Esophagus (tissue), 2 donors: ENCODE measurements around the gene SORL1. TPM values are rescaled to one million over a fixed set of nuclear protein-coding genes. Genes with fewer than 3 reads are reported as not detected.

ENCODE experiments used
- H3K27ac ChIP-seq, 2 donors: one replicate each; pipeline ENCODE4 v1.5.1; 2013; ENCODE audit warnings: low read depth in 2 of 2, mild to moderate bottlenecking in 2 of 2, inconsistent platforms in 1 of 2, low read length in 1 of 2, moderate library complexity in 1 of 2
- H3K27me3 ChIP-seq, 2 donors: one replicate each; pipeline ENCODE4 v1.6.1; 2013; ENCODE audit warnings: low read length in 2 of 2, control low read depth in 1 of 2, mild to moderate bottlenecking in 1 of 2; ENCODE audit not compliant: insufficient read depth in 2 of 2, control insufficient read depth in 1 of 2
- H3K36me3 ChIP-seq, 2 donors: one replicate each; pipeline ENCODE4 v1.6.1; 2013; ENCODE audit warnings: low read length in 1 of 2; ENCODE audit not compliant: control insufficient read depth in 2 of 2, insufficient read depth in 2 of 2
- H3K4me1 ChIP-seq, 2 donors: one replicate each; pipeline ENCODE4 v1.6.1; 2013; ENCODE audit warnings: low read length in 1 of 2; ENCODE audit not compliant: control insufficient read depth in 2 of 2, insufficient read depth in 2 of 2
- H3K4me3 ChIP-seq, 2 donors: one replicate each; pipeline ENCODE4 v1.5.1; 2013; ENCODE audit warnings: low read length in 2 of 2, mild to moderate bottlenecking in 2 of 2, low read depth in 1 of 2, moderate library complexity in 1 of 2
- H3K9me3 ChIP-seq, 2 donors: one replicate each; pipeline ENCODE4 v1.6.1; 2013; ENCODE audit warnings: mild to moderate bottlenecking in 2 of 2, low read depth in 1 of 2, low read length in 1 of 2, moderate library complexity in 1 of 2; ENCODE audit not compliant: control insufficient read depth in 2 of 2, insufficient read depth in 1 of 2
- WGBS, 2 donors: extraction: QIAGEN DNeasy Blood & Tissue Kit; methylation state at CpG; one replicate each; pipeline ENCODE4 v1.1.7; 2013; 5-methylcytosine and 5-hydroxymethylcytosine counted together
- polyA plus RNA-seq, 2 donors: library from polyadenylated mRNA; stranded (reverse); fragments of 200-250 nt; gene quantifications; one replicate each; pipeline ENCODE4 v1.2.3, GENCODE V29; 2013
- donor health status: healthy with polysubstance abuse.
- donor health status: Bipolar disorder and iron deficiency.

Gene SORL1
- polyA plus RNA-seq, 2 donors = 2.5 to 3.0 TPM

GRCh38 chr11:121439759-121440158, 12.4 kb upstream of the SORL1 start:
- no peaks in the 10 kb centered on the region for H3K27me3 ChIP-seq
- H3K36me3 ChIP-seq = no peaks in the 10 kb centered on the region
- no peak overlapping the region for H3K4me3 ChIP-seq
- H3K4me1 ChIP-seq = peaks cover 0 to 3% of the 10 kb centered on the region in 2 donors
- H3K9me3 ChIP-seq = no peaks in the 10 kb centered on the region
- H3K27ac ChIP-seq = no peak overlapping the region

DNA sequence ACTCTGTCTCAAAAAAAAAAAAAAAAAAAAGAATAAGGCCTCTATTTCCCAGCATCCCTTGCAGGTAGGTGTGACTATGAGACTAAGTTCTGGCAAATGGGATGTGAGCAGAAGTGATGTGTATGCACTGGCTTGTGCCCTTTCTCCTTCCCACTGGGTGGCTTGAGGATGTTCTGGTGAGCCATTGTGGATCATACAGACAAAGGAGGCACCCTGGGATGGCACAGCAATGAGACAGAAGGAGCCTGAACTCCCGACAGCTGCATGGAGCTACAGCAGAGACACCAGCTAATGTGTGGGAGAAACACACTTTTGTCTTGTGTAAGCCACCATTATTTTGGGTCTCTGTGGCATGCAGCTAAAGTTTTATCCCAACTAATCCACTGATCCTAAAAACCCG, 10.6 kb upstream of the SORL1 start:
- Histone ChIP-seq H3K4me3 (no peak overlapping the region), H3K4me1 (peaks cover 0 to 5% of the 10 kb centered on the region in 2 donors), H3K36me3 (no peaks in the 10 kb centered on the region), H3K27ac (peak overlapping the region; percentile 13 to 24), H3K27me3 (no peaks in the 10 kb centered on the region), H3K9me3 (no peaks in the 10 kb centered on the region)
- 38 to 52% methylated on average over 2 of the region's 2 CpGs for WGBS, 2 donors

GRCh38 chr11:121443688-121444275, 8.3 kb upstream of the SORL1 start:
- H3K27ac ChIP-seq = peak overlapping the region; percentile 65 to 84
- H3K27me3 ChIP-seq = no peaks in the 10 kb centered on the region
- no peaks in the 10 kb centered on the region for H3K9me3 ChIP-seq
- no peaks in the 10 kb centered on the region for H3K36me3 ChIP-seq
- WGBS, 2 donors = 64 to 75% methylated on average over 4 of the region's 4 CpGs
- H3K4me3 ChIP-seq = no peak overlapping the region
- peaks cover 0 to 8% of the 10 kb centered on the region in 2 donors for H3K4me1 ChIP-seq

- Histone ChIP-seq H3K4me1 (peaks cover 0 to 8% of the 10 kb centered on the region in 2 donors), H3K27me3 (no peaks in the 10 kb centered on the region), H3K9me3 (no peaks in the 10 kb centered on the region), H3K27ac (peak overlapping the region in 1 of 2 donors; percentile 60), H3K4me3 (no peak overlapping the region), H3K36me3 (no peaks in the 10 kb centered on the region)
- 63 to 68% methylated on average over 3 of the region's 3 CpGs for WGBS, 2 donors
These were observed 7.6 kb upstream of the SORL1 start for GRCh38 chr11:121444526-121444925.

- Histone ChIP-seq H3K4me3 (no peak overlapping the region), H3K27ac (peak overlapping the region; percentile 66 to 67), H3K27me3 (no peaks in the 10 kb centered on the region), H3K36me3 (no peaks in the 10 kb centered on the region), H3K9me3 (no peaks in the 10 kb centered on the region), H3K4me1 (peaks cover 0 to 8% of the 10 kb centered on the region in 2 donors)
- 71 to 76% methylated on average over 14 of the region's 14 CpGs for WGBS, 2 donors
These were observed 6.9 kb upstream of the SORL1 start for GRCh38 chr11:121445071-121445768.

- peak overlapping the region in 1 of 2 donors; percentile 1 for H3K27ac ChIP-seq
- WGBS, 2 donors = 54 to 62% methylated on average over 4 of the region's 4 CpGs
- no peaks in the 10 kb centered on the region for H3K27me3 ChIP-seq
- H3K4me3 ChIP-seq = no peak overlapping the region
- H3K9me3 ChIP-seq = no peaks in the 10 kb centered on the region
- H3K4me1 ChIP-seq = peaks cover 0 to 11% of the 10 kb centered on the region in 2 donors
- H3K36me3 ChIP-seq = no peaks in the 10 kb centered on the region
These were observed 5.4 kb upstream of the SORL1 start for GRCh38 chr11:121446752-121447156.

GRCh38 chr11:121448011-121448410, 4.1 kb upstream of the SORL1 start:
- WGBS, 2 donors = 92 to 93% methylated on average over 4 of the region's 4 CpGs
- Histone ChIP-seq H3K27me3 (no peaks in the 10 kb centered on the region), H3K4me1 (peaks cover 0 to 11% of the 10 kb centered on the region in 2 donors), H3K4me3 (no peak overlapping the region), H3K36me3 (no peaks in the 10 kb centered on the region), H3K27ac (no peak overlapping the region), H3K9me3 (no peaks in the 10 kb centered on the region)

- no peaks in the 10 kb centered on the region for H3K9me3 ChIP-seq
- WGBS, 2 donors = 59 to 68% methylated on average over 3 of the region's 3 CpGs
- no peaks in the 10 kb centered on the region for H3K36me3 ChIP-seq
- H3K4me3 ChIP-seq = no peak overlapping the region
- H3K4me1 ChIP-seq = peaks cover 0 to 11% of the 10 kb centered on the region in 2 donors
- peak overlapping the region in 1 of 2 donors; percentile 58 for H3K27ac ChIP-seq
- H3K27me3 ChIP-seq = no peaks in the 10 kb centered on the region
These were observed 3.6 kb upstream of the SORL1 start for GRCh38 chr11:121448431-121448941.

- Histone ChIP-seq H3K4me3 (no peak overlapping the region), H3K9me3 (no peaks in the 10 kb centered on the region), H3K4me1 (peaks cover 0 to 11% of the 10 kb centered on the region in 2 donors), H3K27me3 (no peaks in the 10 kb centered on the region), H3K27ac (peak overlapping the region in 1 of 2 donors; percentile 58), H3K36me3 (no peaks in the 10 kb centered on the region)
- WGBS, 2 donors = 78 to 83% methylated on average over 4 of the region's 4 CpGs
These were observed 3.0 kb upstream of the SORL1 start for GRCh38 chr11:121449123-121449522.
